Psoas muscle (tissue), 8 donors: ENCODE measurements around the gene ACVR1B. TPM values are rescaled to one million over a fixed set of nuclear protein-coding genes. Genes with fewer than 3 reads are reported as not detected.

Experiments used
- ATAC-seq, 4 donors: fragments of 200-7000 bp; cut with Tn5 transposase; one replicate each; pipeline ENCODE4 v1.9.1; 2020; ENCODE audit warnings: moderate library complexity in 3 of 4, mild to moderate bottlenecking in 2 of 4
- DNase-seq, 2 donors: peaks; one replicate each; pipeline ENCODE4 v3.0.0-alpha.2; 2020
- H3K27ac ChIP-seq: fragments of 200-600 bp; one replicate; pipeline ENCODE4 v1.8.0; 2022
- H3K27me3 ChIP-seq, 3 donors: fragments of 200-600 bp in 1 of 3; one replicate each; pipeline versions ENCODE4 v1.6.1 to v1.8.0; 2013 to 2022; ENCODE audit warnings: low read length in 2 of 3, mild to moderate bottlenecking in 2 of 3, moderate library complexity in 1 of 3; ENCODE audit not compliant: insufficient read depth in 3 of 3
- H3K36me3 ChIP-seq, 2 donors: fragments of 200-600 bp in 1 of 2; one replicate each; pipeline versions ENCODE4 v1.6.1 to v1.8.0; 2013 to 2022; ENCODE audit warnings: low read depth in 1 of 2, mild to moderate bottlenecking in 1 of 2, moderate library complexity in 1 of 2; ENCODE audit not compliant: insufficient read depth in 1 of 2
- H3K4me1 ChIP-seq: fragments of 200-600 bp; one replicate; pipeline ENCODE4 v1.8.0; 2022
- H3K4me3 ChIP-seq: fragments of 200-600 bp; one replicate; pipeline ENCODE4 v1.8.0; 2022; ENCODE audit warnings: mild to moderate bottlenecking
- H3K9me3 ChIP-seq: fragments of 200-600 bp; one replicate; pipeline ENCODE4 v1.8.0; 2022
- CTCF ChIP-seq: fragments of 200-600 bp; IDR thresholded peaks from one replicate; pipeline ENCODE4 v1.8.0; 2022; ENCODE audit warnings: antibody characterized with exemption
- WGBS, 3 donors: extraction: QIAGEN DNeasy Blood & Tissue Kit; methylation state at CpG; one replicate each; pipeline versions ENCODE4 v1.1.6 to v1.1.7; 2013; 5-methylcytosine and 5-hydroxymethylcytosine counted together
- intact Hi-C, 2 donors: fragments of 100-400 bp; cut with DNase I; formaldehyde crosslinking; loops; one replicate each; pipeline versions ENCODE4 v1.11.0 to v1.14.2; 2022
- polyA plus RNA-seq, 3 donors: library from polyadenylated mRNA; stranded (reverse); fragments of 200-250 nt; gene quantifications; one replicate each; pipeline ENCODE4 v1.2.3, GENCODE V29; 2013
- total RNA-seq, 4 donors: library from RNA; stranded (reverse); fragmentation: NEBNext Ultra II Directional in 2 of 4; extraction: Animal tissue kit (Norgen Biotek cat#: 25700) in 2 of 4; gene quantifications; one replicate each; pipeline versions ENCODE4 v1.2.1 to v1.2.4, GENCODE V29; 2021 to 2023
- donor health status: healthy with polysubstance abuse.
- donor health status: DM: no; HTN: no; CAD: no; lungs with moderate emphysema.
- donor health status: Bipolar disorder and iron deficiency.
- donor health status: healthy.
- donor health status: DM: yes; HTN: yes; CAD: no.
- donor health status: DM: no; HTN: no; CAD: no.
- donor health status: DM: no; HTN: no; CAD: no.
- donor health status: DM: yes; HTN: yes; CAD: no.

ACVR1B gene
- total and polyA plus RNA-seq, 7 donors = 5.8 to 16.6 (median 12.7) TPM

- Histone ChIP-seq H3K27me3 (no peaks in the 10 kb centered on the region), H3K4me3 (no peak overlapping the region), H3K4me1 (peaks cover 59% of the 10 kb centered on the region), H3K36me3 (no peaks in the 10 kb centered on the region), H3K27ac (peak overlapping the region; percentile 93), H3K9me3 (no peaks in the 10 kb centered on the region)
- ATAC-seq (peak; percentile 58 to 76 (median 60)), DNase-seq (peak in 1 of 2 donors; percentile 77)
- no peak for TF ChIP-seq CTCF
- intact Hi-C loops = no loop called here
- WGBS, 3 donors = 33 to 38% (median 33%) methylated on average over 8 of the region's 8 CpGs
Measured at GRCh38 chr12:52042706-52043385, 91.3 kb downstream of the ACVR1B start.

DNA sequence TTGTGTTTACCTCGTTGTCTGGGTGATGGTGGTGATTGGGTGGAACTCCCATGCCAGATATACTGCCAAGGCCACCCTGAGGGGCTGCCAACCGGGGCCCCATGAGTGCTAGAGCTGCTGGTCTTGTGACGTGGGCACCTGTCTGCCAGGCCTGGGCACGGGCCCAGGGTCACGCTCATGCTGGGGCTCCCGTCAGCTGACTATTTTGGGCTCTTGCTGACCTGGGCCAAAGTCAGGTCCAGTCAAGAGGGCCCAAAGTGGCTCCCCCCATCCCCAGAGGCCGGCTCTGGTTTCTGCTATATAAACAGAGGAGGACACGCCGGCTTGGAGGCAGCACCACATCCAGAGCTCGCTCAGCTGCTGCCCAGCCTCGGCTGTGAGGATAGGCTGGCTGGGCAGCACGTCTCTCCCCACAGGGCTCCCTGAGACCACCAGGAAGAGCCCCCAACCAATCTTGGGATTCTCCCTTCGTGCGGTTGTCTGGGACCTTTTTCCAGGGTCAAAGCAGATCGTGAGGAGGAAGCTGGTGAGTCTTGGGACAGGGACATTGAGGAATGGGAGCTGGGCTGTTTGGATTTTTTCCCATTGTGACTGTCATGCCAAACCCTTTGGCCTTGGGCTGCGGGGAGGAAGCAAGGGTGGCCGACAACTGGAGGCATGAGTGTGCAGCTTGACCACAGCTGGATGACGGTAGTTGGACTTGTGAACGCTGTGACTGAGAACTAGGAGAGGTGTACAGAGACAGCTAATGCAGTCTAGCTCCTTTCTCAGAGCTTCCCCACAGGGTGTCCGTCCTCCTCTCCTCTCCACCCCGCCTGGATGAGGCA is 92.1 kb downstream of the ACVR1B start:
- intact Hi-C loops = no loop called here
- H3K36me3 ChIP-seq = no peaks in the 10 kb centered on the region
- 17 to 31% (median 20%) methylated on average over 20 to 21 of the region's 21 CpGs for WGBS, 3 donors
- peak overlapping the region; percentile 93 for H3K27ac ChIP-seq
- H3K4me3 ChIP-seq = peak overlapping the region; percentile 61
- H3K27me3 ChIP-seq = no peaks in the 10 kb centered on the region
- ATAC-seq (peak; percentile 80 to 85 (median 84)), DNase-seq (peak; percentile 84 to 95)
- H3K9me3 ChIP-seq = no peaks in the 10 kb centered on the region
- peaks cover 55% of the 10 kb centered on the region for H3K4me1 ChIP-seq
- TF ChIP-seq CTCF = no peak

DNA sequence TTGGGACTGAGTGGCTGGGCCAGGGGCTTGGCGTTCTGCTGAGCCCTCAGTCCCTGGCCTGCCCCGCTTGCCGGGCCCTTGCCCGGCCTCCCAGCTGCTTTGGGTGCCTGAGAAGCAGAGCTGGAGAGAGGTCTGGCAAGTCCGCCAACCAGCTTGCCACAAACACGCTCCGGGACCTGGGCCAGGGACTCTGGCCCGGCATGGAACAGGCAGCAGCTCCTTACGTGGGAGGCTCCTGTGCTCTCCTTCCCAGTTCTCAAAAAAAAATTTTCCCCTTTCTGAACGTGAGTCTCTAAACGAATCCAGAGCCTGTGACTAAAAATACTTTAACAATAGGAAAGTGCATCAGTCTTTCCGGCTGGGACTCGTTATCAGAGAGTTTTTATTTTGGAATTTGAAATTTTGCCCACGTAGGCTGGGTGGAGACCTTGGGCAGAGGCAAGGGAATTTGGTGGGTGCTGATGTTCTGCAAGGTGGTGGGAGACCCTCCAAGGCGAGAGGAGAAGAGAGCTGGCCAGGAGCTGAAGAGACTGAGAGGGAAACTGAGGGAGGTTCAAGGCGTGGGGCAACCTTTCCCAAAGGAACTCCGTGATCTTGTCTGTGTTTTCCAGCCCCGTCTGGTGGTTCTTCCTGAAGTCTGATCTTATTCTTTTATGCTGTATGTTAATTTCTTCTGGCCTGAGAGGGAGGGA is 92.9 kb downstream of the ACVR1B start:
- H3K4me3 ChIP-seq = peak overlapping the region; percentile 61
- DNase-seq (peak; percentile 91 to 94), ATAC-seq (peak; percentile 63 to 80 (median 72))
- no peak for TF ChIP-seq CTCF
- peaks cover 56% of the 10 kb centered on the region for H3K4me1 ChIP-seq
- H3K27me3 ChIP-seq = no peaks in the 10 kb centered on the region
- peak overlapping the region; percentile 93 for H3K27ac ChIP-seq
- 12 to 15% (median 14%) methylated on average over 18 of the region's 18 CpGs for WGBS, 3 donors
- no peaks in the 10 kb centered on the region for H3K36me3 ChIP-seq
- no peaks in the 10 kb centered on the region for H3K9me3 ChIP-seq
- intact Hi-C loops = no loop called here

GRCh38 chr12:52045794-52046199 is 94.3 kb downstream of the ACVR1B start:
- intact Hi-C loops = no loop called here
- Histone ChIP-seq H3K9me3 (no peaks in the 10 kb centered on the region), H3K36me3 (no peaks in the 10 kb centered on the region), H3K4me3 (peak overlapping the region; percentile 61), H3K27me3 (no peaks in the 10 kb centered on the region), H3K27ac (peak overlapping the region; percentile 93), H3K4me1 (peaks cover 68% of the 10 kb centered on the region)
- no peak for TF ChIP-seq CTCF
- WGBS, 3 donors = 13 to 25% (median 18%) methylated on average over 4 of the region's 4 CpGs
- DNase-seq (no peak), ATAC-seq (no peak)

Other genes with a start within 250 kb of the ACVR1B start
- gene FIGNL2, start 103.0 kb upstream of the ACVR1B start, total RNA-seq = under 1 TPM; 0.17 to 0.20 (median 0.18) TPM
- under 1 TPM; 0.01 to 0.08 (median 0.04) TPM for gene FIGNL2, start 103.0 kb upstream of the ACVR1B start, polyA plus RNA-seq
- gene ANKRD33, start 63.6 kb upstream of the ACVR1B start, total RNA-seq = not detected
- gene ANKRD33, start 63.6 kb upstream of the ACVR1B start, polyA plus RNA-seq = under 1 TPM in 1 of 3 donors, not detected in 2; 0.16 TPM
- gene ACVRL1, start 44.2 kb upstream of the ACVR1B start, total RNA-seq = 10 to 100 TPM; 24.1 to 40.8 (median 25.8) TPM
- gene ACVRL1, start 44.2 kb upstream of the ACVR1B start, polyA plus RNA-seq = 10 to 100 TPM; 10.8 to 22.8 (median 13.9) TPM
- gene TAMALIN, start 55.2 kb downstream of the ACVR1B start, total RNA-seq = 10 to 100 TPM in 3 of 4 donors, 1 to 10 TPM in 1; 8.0 to 12.8 (median 11.5) TPM
- 1 to 10 TPM; 5.5 to 9.6 (median 6.8) TPM for gene TAMALIN, start 55.2 kb downstream of the ACVR1B start, polyA plus RNA-seq
- 10 to 100 TPM; 17.5 to 92.8 (median 56.9) TPM for gene NR4A1, start 99.7 kb downstream of the ACVR1B start, total RNA-seq
- 10 to 100 TPM; 35.5 to 74.0 (median 50.2) TPM for gene NR4A1, start 99.7 kb downstream of the ACVR1B start, polyA plus RNA-seq
- gene ATG101, start 118.3 kb downstream of the ACVR1B start, total RNA-seq = 10 to 100 TPM; 25.1 to 35.3 (median 26.5) TPM
- gene ATG101, start 118.3 kb downstream of the ACVR1B start, polyA plus RNA-seq = 100 to 1,000 TPM in 1 of 3 donors, 10 to 100 TPM in 2; 39.5 to 154 (median 90.0) TPM
- gene SMIM41, start 128.0 kb downstream of the ACVR1B start, total RNA-seq = under 1 TPM in 2 of 4 donors, not detected in 2; 0.16 to 0.32 TPM
- gene SMIM41, start 128.0 kb downstream of the ACVR1B start, polyA plus RNA-seq = under 1 TPM in 1 of 3 donors, not detected in 2; 0.20 TPM
- 10 to 100 TPM in 1 of 4 donors, 1 to 10 TPM in 2, under 1 TPM in 1; 0.11 to 14.0 (median 2.9) TPM for gene KRT80, start 240.3 kb downstream of the ACVR1B start, total RNA-seq
- under 1 TPM; 0.13 to 0.44 (median 0.24) TPM for gene KRT80, start 240.3 kb downstream of the ACVR1B start, polyA plus RNA-seq